ENCODE measurements around the gene GPAT3.
"Not testable (repeated sequence)": the region's sequence is repeated elsewhere in the genome, so short reads cannot be mapped to it uniquely, and the experiment has no call there.

Gene GPAT3

GRCh38 chr4:83605210-83605609 is 69.3 kb downstream of the GPAT3 start:
- no peak for FAIRE-seq

DNA sequence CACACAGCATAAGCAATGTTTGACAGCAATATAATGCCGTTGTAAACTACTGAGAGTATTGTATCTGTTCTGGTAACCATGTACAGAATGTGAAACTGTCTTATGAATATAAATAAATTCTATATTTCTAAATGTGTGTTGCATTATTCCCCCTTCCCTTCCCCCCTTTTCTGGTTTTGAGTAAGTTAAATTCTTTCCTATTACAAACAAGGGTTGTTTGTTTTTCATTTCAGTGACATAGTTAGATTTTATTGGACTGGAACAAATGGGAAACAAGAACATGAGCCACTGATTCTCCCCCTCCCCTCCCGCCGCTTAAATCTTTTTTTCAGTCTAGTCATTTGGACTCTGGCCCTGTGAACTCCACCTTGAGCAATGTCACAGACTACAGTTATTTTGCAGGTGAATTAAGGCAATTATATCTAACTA is 69.8 kb downstream of the GPAT3 start:
- no peak for FAIRE-seq

DNA sequence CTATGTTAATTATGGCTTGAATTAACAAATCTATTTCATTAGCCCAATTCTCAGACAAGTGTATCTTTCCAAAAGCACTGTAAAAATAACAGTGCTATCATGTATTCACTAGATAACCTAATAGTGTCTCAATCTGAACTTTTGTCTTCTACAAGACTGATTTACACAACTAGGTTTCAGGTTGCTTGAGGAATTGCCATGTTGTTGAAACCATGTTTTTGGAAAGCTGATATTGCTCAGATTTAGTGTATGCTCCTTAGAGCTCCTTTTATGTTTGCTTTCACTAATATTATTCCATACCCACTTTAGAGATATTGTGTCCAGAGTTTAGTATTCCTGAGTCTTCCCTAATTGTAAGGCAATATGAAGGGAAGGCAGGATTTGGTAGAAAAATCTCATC is 70.6 kb downstream of the GPAT3 start:
- no peak for FAIRE-seq

- FAIRE-seq, result no peak
Measured at GRCh38 chr4:83606898-83607297, 71.0 kb downstream of the GPAT3 start.

DNA sequence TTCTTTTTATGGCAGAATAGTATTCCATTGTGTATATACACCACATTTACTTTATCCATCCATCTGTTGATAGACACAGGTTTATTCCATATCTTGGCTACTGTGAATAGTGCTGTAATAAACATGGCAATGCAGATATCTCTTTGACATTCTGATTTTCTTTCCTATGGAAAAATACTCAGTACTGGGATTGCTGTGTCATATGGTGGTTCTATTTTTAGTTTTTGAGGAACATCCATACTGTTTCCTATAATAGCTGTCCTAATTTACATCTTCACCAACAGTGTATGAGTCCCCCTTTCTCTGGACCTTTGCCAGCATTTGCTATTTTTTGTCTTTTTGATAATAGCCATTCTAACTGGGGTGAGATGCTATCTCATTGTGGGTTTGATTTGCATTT is 73.5 kb downstream of the GPAT3 start:
- no peak for FAIRE-seq

DNA sequence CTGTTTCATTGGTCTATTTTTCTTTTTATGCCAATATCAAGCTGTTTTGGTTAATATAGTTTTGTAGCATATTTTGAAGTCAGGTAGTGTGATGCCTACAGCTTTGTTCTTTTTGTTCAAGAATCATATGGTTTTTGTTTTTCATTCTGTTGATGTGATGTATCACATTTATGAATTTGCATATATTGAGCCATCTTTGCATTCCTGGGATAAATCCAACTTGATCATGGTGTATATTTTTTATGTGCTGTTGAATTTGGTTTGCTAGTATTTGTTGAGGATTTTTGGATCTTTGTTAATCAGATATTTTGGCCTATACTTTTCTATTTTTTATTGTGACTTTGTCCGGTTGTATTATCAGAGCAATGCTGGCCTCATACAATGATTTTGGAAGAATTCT is 74.8 kb downstream of the GPAT3 start:
- FAIRE-seq, result no peak

DNA sequence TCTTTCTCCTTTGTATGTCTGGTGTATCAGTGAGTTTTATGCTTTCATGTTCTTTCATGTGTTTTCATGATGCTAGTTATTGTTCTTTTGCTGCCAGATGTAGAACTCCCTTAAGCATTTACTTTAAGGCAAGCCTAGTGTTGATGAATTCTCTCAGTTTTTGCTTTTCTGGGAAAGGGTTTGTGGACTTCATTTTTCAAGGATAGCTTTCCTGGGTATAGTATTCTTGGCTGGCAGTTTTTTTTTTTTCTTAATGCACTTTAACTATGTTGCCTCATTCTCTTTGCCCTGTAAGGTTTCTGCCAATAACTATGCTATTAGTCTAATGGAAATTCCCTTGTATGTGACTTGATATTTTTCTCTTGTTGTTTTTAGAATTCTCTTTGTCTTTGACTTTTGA is 77.1 kb downstream of the GPAT3 start:
- no peak for FAIRE-seq

- no peak for FAIRE-seq
Measured at GRCh38 chr4:83613994-83614393, 78.1 kb downstream of the GPAT3 start.

DNA sequence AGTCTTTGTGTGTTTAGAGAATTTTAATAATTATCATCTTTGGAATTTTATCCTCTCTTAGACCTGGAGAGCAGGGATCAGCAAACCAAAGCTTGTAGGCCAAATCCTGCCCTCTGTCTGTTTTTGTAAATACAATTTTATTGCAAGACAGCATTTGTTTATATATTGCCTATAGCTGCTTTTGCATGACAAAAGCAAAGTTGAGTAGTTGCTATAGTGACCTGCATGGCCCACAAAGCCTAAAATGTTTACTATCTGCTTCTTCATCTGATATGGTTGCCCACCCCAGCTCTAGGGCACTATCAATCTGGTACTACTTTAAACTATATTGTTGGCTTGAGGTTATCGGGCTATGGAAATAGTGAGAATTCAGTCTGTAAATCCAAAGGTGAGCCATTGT is 80.3 kb downstream of the GPAT3 start:
- no peak for FAIRE-seq

GRCh38 chr4:83617371-83618035 is 81.6 kb downstream of the GPAT3 start:
- no peak for FAIRE-seq

- no peak for FAIRE-seq
Measured at GRCh38 chr4:83618431-83618830, 82.5 kb downstream of the GPAT3 start.

- FAIRE-seq, result no peak
Measured at GRCh38 chr4:83618991-83619645, 83.2 kb downstream of the GPAT3 start.

- not testable (repeated sequence) for FAIRE-seq
Measured at GRCh38 chr4:83622127-83622526, 86.2 kb downstream of the GPAT3 start.

DNA sequence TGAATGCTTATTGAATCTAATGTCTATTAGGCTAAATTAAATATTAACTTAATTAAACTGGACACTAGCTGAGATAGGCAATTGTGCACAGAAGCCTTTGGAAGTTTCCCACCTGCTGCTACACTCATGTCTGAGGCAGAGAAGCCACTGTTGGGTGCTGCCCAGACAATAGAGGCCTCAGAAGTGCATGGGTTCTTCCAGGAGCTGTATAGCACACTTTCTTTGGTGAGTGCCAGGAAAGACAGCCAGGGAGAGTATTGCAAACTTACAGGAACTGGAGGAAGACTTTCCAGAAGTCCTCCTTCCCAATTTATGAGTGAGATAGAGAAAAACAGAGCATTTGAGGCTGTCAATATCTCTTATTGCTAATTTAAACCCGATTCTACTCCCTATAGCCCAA is 89.9 kb downstream of the GPAT3 start:
- no peak for FAIRE-seq

GRCh38 chr4:83626245-83626836 is 90.4 kb downstream of the GPAT3 start:
- FAIRE-seq, result no peak

GRCh38 chr4:83629945-83630721 is 94.2 kb downstream of the GPAT3 start:
- FAIRE-seq, result peak; percentile 55

- FAIRE-seq, result no peak
Measured at GRCh38 chr4:83631066-83631465, 95.2 kb downstream of the GPAT3 start.

GRCh38 chr4:83636930-83637329 is 101.0 kb downstream of the GPAT3 start:
- no peak for FAIRE-seq

- peak; percentile 99 for FAIRE-seq
Measured at GRCh38 chr4:83639849-83640493, 104.1 kb downstream of the GPAT3 start.

DNA sequence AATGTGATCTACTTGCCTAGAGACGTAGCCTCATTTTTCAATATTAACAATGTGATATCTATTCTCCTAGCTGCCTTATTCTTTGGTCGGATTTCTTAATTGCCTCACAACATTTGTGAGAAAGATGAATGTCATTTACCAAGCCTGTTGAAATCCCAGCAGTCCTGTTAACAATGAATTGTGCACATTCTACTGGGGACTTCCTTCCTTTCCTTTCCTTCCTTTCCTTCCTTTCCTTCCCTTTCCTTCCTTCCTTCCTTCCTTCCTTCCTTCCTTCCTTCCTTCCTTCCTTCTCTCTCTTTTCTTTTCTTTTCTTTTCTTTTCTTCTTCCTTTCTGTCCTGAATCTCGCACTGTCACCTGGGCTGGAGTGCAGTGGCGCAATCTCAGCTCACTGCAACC is 107.1 kb downstream of the GPAT3 start:
- no peak for FAIRE-seq

GRCh38 chr4:83644677-83645659 is 109.1 kb downstream of the GPAT3 start:
- peak; percentile 98 for FAIRE-seq

All from islet of Langerhans (tissue), 1 donor.